Mucosa of descending colon (tissue), 3 donors: ENCODE data around the gene B3GALT5. TPM values are rescaled to one million over a fixed set of nuclear protein-coding genes. Genes with fewer than 3 reads are reported as not detected.

Source experiments
- ATAC-seq: fragments of 200-7000 bp; cut with Tn5 transposase; one replicate; pipeline ENCODE4 v1.9.1; 2020; ENCODE audit warnings: mild to moderate bottlenecking, moderate library complexity
- DNase-seq, 3 donors: peaks; one replicate each; pipeline ENCODE4 v3.0.0-alpha.2; 2020
- H3K36me3 ChIP-seq: fragments of 200-600 bp; one replicate; pipeline ENCODE4 v1.8.0; 2021; ENCODE audit warnings: low read depth, mild to moderate bottlenecking
- H3K4me1 ChIP-seq: fragments of 200-600 bp; one replicate; pipeline ENCODE4 v1.8.0; 2021; ENCODE audit warnings: low read depth, mild to moderate bottlenecking
- H3K4me3 ChIP-seq: fragments of 200-600 bp; one replicate; pipeline ENCODE4 v1.8.0; 2021; ENCODE audit warnings: mild to moderate bottlenecking
- H3K9me3 ChIP-seq: fragments of 200-600 bp; one replicate; pipeline ENCODE4 v1.8.0; 2021; ENCODE audit warnings: mild to moderate bottlenecking
- intact Hi-C, 2 donors: fragments of 100-400 bp; cut with DNase I in 1 of 2; cut with micrococcal nuclease in 1 of 2; formaldehyde crosslinking; loops; one replicate each; pipeline versions ENCODE4 v1.11.0 to v1.11.1; 2022; cut with DNase I, micrococcal nuclease
- total RNA-seq, 3 donors: library from RNA; stranded (reverse); fragmentation: NEBNext Ultra II Directional in 2 of 3; extraction: Animal tissue kit (Norgen Biotek cat#: 25700) in 2 of 3; gene quantifications; one replicate each; pipeline versions ENCODE4 v1.2.1 to v1.2.4, GENCODE V29; 2021 to 2023
- TF ChIP-seq, protein P1 (sequence below): fragments of 200-600 bp; IDR thresholded peaks from one replicate; pipeline ENCODE4 v1.8.0; 2022; ENCODE audit warnings: antibody characterized with exemption, mild to moderate bottlenecking
- donor health status: DM: no; HTN: no; CAD: no; lungs with moderate emphysema.
- donor health status: DM: no; HTN: no; CAD: no.
- donor health status: DM: no; HTN: yes; CAD: no.

The B3GALT5 gene
- total RNA-seq, 3 donors from 2014 or later = 36.4 to 149 (median 130) TPM

DNA sequence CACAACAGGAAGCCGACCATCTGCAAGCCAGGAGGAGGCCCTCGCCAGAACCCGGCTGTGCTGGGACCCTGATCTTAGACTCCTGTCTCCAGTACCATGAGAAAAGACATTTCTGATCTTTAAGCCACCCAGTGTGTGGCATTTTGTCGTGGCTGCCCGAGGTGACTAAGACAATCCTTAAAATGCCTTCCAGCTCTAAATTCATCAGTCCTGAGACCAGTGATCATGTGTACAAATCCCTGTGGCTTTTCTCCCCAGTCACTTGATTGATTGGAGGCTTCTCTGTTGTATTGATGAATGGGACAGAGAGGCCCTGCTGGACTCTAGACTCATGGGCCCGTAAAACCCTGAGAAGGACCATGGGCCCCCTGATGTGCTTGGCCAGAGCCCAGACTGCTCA is 36.1 kb downstream of the B3GALT5 start:
- TF ChIP-seq, protein P1, sequence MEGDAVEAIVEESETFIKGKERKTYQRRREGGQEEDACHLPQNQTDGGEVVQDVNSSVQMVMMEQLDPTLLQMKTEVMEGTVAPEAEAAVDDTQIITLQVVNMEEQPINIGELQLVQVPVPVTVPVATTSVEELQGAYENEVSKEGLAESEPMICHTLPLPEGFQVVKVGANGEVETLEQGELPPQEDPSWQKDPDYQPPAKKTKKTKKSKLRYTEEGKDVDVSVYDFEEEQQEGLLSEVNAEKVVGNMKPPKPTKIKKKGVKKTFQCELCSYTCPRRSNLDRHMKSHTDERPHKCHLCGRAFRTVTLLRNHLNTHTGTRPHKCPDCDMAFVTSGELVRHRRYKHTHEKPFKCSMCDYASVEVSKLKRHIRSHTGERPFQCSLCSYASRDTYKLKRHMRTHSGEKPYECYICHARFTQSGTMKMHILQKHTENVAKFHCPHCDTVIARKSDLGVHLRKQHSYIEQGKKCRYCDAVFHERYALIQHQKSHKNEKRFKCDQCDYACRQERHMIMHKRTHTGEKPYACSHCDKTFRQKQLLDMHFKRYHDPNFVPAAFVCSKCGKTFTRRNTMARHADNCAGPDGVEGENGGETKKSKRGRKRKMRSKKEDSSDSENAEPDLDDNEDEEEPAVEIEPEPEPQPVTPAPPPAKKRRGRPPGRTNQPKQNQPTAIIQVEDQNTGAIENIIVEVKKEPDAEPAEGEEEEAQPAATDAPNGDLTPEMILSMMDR = no peak
- peaks cover 2% of the 10 kb centered on the region for H3K9me3 ChIP-seq
- intact Hi-C loops = no loop called here

DNA sequence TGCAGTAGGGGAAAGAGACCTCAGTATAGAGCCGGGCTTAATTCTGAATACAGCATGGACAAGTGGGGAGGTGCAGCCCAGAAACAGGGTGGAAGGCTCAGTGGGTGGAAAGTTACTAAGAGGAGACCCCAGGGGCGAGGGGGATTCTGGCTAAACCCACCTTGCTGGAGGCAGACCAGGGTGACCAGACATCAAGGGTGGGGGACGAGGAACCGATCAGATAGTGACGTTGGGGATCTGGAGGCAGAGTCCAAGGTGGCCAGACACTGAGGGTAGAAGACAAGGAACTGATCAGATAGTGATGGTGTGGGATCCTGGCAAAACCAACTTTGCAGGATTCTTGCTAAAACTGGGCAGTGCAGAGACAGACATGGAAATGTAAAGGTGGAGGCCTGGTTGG is 36.8 kb downstream of the B3GALT5 start:
- TF ChIP-seq, protein P1 = no peak

More for the DNA sequence above, 36.1 kb downstream of the B3GALT5 start:
- DNase-seq = no peak
- no peaks in the 10 kb centered on the region for H3K36me3 ChIP-seq
- peaks cover under 1% of the 10 kb centered on the region for H3K4me1 ChIP-seq
- no peak overlapping the region for H3K4me3 ChIP-seq
- no peak for ATAC-seq

DNA sequence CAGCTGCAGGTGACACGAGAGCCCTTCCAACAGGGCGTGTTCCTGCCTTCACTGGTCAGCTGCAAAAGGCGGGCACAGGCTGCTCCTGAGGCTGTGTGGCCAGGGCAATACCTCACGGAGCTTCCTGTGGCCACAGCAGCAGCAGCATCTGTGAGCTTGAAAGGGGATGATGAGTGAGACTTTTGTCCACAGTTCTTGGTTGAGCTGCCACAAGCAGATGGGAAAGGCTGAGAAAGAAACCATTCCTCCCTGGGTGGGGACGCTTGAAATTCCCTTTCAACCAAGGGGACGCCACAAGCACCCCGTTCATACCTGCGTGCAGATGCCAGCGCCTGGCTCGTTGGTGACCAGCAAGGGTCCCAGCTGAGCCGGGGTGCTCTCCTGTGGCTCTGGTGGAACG is 37.6 kb downstream of the B3GALT5 start:
- no peaks in the 10 kb centered on the region for H3K4me1 ChIP-seq
- no peak for ATAC-seq

More for the DNA sequence above, 36.8 kb downstream of the B3GALT5 start:
- DNase-seq (no peak), ATAC-seq (no peak)
- Histone ChIP-seq H3K9me3 (peaks cover 2% of the 10 kb centered on the region), H3K4me1 (no peaks in the 10 kb centered on the region), H3K4me3 (no peak overlapping the region), H3K36me3 (no peaks in the 10 kb centered on the region)
- intact Hi-C loops = no loop called here

DNA sequence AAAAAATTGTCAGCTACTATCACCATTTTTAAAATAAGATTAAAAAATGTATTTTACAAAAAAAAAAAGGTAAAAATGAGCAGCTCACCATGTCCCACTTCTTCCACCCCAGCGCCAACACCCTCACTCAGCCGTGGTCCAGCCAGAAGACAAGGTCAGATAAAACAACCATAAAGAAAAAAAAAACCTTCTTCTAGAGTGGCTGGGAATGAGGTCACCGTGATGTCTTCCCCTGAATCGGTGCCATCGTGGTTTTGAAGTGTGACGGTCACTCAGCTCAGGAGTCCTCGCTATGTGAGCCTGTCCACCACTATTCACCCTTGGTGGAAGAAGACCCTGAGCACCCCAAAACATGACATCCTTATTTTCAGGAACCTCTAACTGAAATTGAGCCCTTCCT is 38.1 kb downstream of the B3GALT5 start:
- H3K4me3 ChIP-seq = no peak overlapping the region
- ATAC-seq (no peak), DNase-seq (no peak)
- intact Hi-C loops = no loop called here
- no peaks in the 10 kb centered on the region for H3K36me3 ChIP-seq
- H3K4me1 ChIP-seq = no peaks in the 10 kb centered on the region
- TF ChIP-seq, protein P1 = no peak
- peaks cover 2% of the 10 kb centered on the region for H3K9me3 ChIP-seq

More for the DNA sequence above, 37.6 kb downstream of the B3GALT5 start:
- TF ChIP-seq, protein P1 = no peak
- intact Hi-C loops = no loop called here
- no peaks in the 10 kb centered on the region for H3K36me3 ChIP-seq
- DNase-seq = no peak
- no peak overlapping the region for H3K4me3 ChIP-seq
- H3K9me3 ChIP-seq = peaks cover 2% of the 10 kb centered on the region

DNA sequence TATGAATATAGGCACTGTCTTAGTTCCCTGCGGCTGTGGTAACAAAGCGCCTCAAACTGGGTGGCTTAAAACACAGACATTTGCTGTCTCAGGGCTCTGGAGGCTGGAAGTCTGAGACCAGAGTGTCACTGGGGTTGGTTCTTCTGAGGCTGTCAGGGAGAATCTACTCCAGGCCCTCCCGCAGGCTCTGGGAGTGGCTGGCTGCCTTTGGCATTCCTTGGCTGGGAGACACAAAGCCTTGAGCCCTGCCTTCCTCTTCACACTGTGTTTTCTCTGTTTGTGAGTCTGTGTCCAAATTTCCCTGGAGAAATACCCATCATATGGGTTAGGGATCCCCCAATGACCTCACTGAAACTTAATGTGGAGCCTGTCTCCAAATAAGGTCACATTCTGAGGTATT is 38.5 kb downstream of the B3GALT5 start:
- peaks cover under 1% of the 10 kb centered on the region for H3K4me1 ChIP-seq
- ATAC-seq = peak; percentile 30
- intact Hi-C loops = no loop called here
- TF ChIP-seq, protein P1 = no peak
- peaks cover 2% of the 10 kb centered on the region for H3K9me3 ChIP-seq
- no peaks in the 10 kb centered on the region for H3K36me3 ChIP-seq
- no peak overlapping the region for H3K4me3 ChIP-seq
- no peak for DNase-seq

DNA sequence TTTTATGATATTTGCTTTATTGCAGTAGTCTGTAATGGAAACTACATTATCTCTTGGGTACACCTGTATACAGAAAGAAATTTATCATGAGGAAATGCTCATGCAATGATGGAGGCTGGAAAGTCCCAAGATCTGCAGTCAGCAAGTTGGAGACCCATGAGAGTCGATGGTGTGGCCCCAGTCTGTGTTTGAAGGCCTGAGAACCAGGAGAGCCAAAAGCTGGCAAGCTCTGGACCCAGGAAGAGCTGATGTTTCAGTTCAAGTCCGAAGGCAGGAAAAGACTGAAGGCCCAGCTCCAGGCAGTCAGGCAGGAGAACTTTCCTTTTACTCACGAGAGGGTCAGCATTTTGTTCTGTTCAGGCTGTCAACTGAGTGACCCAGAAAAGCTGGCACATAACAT is 42.2 kb downstream of the B3GALT5 start:
- intact Hi-C loops = no loop called here
- no peaks in the 10 kb centered on the region for H3K36me3 ChIP-seq
- ATAC-seq (peak; percentile 61), DNase-seq (peak in 1 of 3 donors; percentile 47)
- TF ChIP-seq, protein P1 = no peak
- peaks cover 13% of the 10 kb centered on the region for H3K4me1 ChIP-seq
- H3K4me3 ChIP-seq = no peak overlapping the region
- peaks cover 2% of the 10 kb centered on the region for H3K9me3 ChIP-seq
